Omental fat pad (tissue), 4 donors: Measurements from ENCODE around the gene RPL28. TPM values are rescaled to one million over a fixed set of nuclear protein-coding genes. Genes with fewer than 3 reads are reported as not detected.

Experiments
- ATAC-seq: fragments of 150-250 bp; one replicate; pipeline ENCODE4 v1.9.1; 2016; ENCODE audit warnings: mild to moderate bottlenecking, moderate library complexity; ENCODE audit not compliant: low FRiP score
- DNase-seq: peaks from one replicate; pipeline ENCODE4 v3.0.0-alpha.2; 2019; ENCODE audit warnings: low spot score
- CTCF ChIP-seq, 3 donors: fragments of 450-650 bp; IDR thresholded peaks; one replicate each; pipeline ENCODE4 v1.5.1; 2016 to 2017; ENCODE audit warnings: antibody characterized with exemption in 3 of 3, mild to moderate bottlenecking in 3 of 3, moderate library complexity in 2 of 3
- total RNA-seq, 4 donors: library from RNA; depleted of rRNA; stranded (reverse); fragments of >200 nt; gene quantifications; one replicate each; pipeline ENCODE4 v1.1.0, GENCODE V29; 2016

RPL28 gene
- total RNA-seq, 4 donors from 2014 or later, result 490 to 747 (median 555) TPM

GRCh38 chr19:55354698-55355212 is 31.0 kb upstream of the RPL28 start, which contains the start of gene COX6B2:
Gene COX6B2 (minus strand): TSS chr19:55354719. CDS start chr19:55354521, 198 bp downstream.
- ATAC-seq, result no peak
- no peak for DNase-seq
- TF ChIP-seq CTCF (IDR thresholded peaks at IDR 0.05), result no peak

GRCh38 chr19:55355213-55355821 is 30.4 kb upstream of the RPL28 start:
- DNase-seq (no peak), ATAC-seq (peak; percentile 33)

GRCh38 chr19:55358493-55358892 is 27.2 kb upstream of the RPL28 start:
- DNase-seq (no peak), ATAC-seq (no peak)
- TF ChIP-seq CTCF (IDR thresholded peaks at IDR 0.05), result no peak

More at GRCh38 chr19:55355213-55355821, 30.4 kb upstream of the RPL28 start:
- no peak for TF ChIP-seq CTCF (IDR thresholded peaks at IDR 0.05)

GRCh38 chr19:55358943-55359908 is 26.5 kb upstream of the RPL28 start:
- ATAC-seq (peak; percentile 28), DNase-seq (no peak)
- TF ChIP-seq CTCF (IDR thresholded peaks at IDR 0.05), result no peak

- no peak for TF ChIP-seq CTCF (IDR thresholded peaks at IDR 0.05)
- no peak for DNase-seq
- no peak for ATAC-seq
These were observed 24.8 kb upstream of the RPL28 start for GRCh38 chr19:55360902-55361301.

GRCh38 chr19:55362174-55362989 is 23.4 kb upstream of the RPL28 start:
- no peak for DNase-seq
- TF ChIP-seq CTCF (IDR thresholded peaks at IDR 0.05), result no peak
- ATAC-seq, result no peak
